HL-60 (cell line): ENCODE results near the gene PKD1L1.

Experiments
- DNase-seq, 2 experiments: peaks; one replicate each; pipeline ENCODE4 v3.0.0-alpha.2; 2010 to 2020; ENCODE audit warnings: low read depth in 1 of 2, low spot score in 1 of 2
- H3K27ac ChIP-seq: fragments of 250-450 bp; sonication (Bioruptor Pico); replicated peaks from 2 replicates; pipeline ENCODE4 v1.5.1; 2020; ENCODE audit warnings: mild to moderate bottlenecking, moderate library complexity
- H3K27me3 ChIP-seq: fragments of 250-450 bp; sonication (Bioruptor Pico); 2 replicates; pipeline ENCODE4 v1.5.1; 2021; ENCODE audit warnings: mild to moderate bottlenecking, moderate library complexity; ENCODE audit not compliant: insufficient read depth, poor library complexity, severe bottlenecking
- H3K4me3 ChIP-seq: replicated peaks from 2 replicates; pipeline ENCODE4 v1.5.1; 2011; ENCODE audit warnings: mild to moderate bottlenecking, control low read depth, low read length; ENCODE audit not compliant: insufficient read depth
- CTCF ChIP-seq: IDR thresholded peaks from one replicate; pipeline ENCODE4 v1.5.1; 2011; ENCODE audit warnings: low read length, control low read depth, inconsistent platforms; ENCODE audit not compliant: insufficient read depth
- GABPA ChIP-seq: IDR thresholded peaks from 2 replicates; pipeline ENCODE4 v1.6.1; 2012; ENCODE audit warnings: low read depth
- POLR2AphosphoS5 ChIP-seq: IDR thresholded peaks from 2 replicates; pipeline ENCODE4 v1.6.1; 2012; ENCODE audit warnings: low read depth
- SPI1 ChIP-seq: IDR thresholded peaks from 2 replicates; pipeline ENCODE4 v1.6.1; 2012; ENCODE audit warnings: low read depth, mild to moderate bottlenecking, borderline replicate concordance
- TF ChIP-seq, protein P1 (sequence below): IDR thresholded peaks from 2 replicates; pipeline ENCODE4 v1.6.1; 2012; ENCODE audit warnings: low read depth; ENCODE audit not compliant: insufficient replicate concordance

PKD1L1 gene

GRCh38 chr7:47875998-47876744 is 72.1 kb downstream of the PKD1L1 start:
- DNase-seq, result no peak
- no peak overlapping the region for H3K27ac ChIP-seq
- H3K4me3 ChIP-seq, result no peak overlapping the region
- H3K27me3 ChIP-seq, result no peaks in the 10 kb centered on the region
- TF ChIP-seq CTCF, result no peak
- TF ChIP-seq GABPA, result no peak
- TF ChIP-seq SPI1, result no peak
- no peak for TF ChIP-seq POLR2AphosphoS5
- TF ChIP-seq, protein P1, sequence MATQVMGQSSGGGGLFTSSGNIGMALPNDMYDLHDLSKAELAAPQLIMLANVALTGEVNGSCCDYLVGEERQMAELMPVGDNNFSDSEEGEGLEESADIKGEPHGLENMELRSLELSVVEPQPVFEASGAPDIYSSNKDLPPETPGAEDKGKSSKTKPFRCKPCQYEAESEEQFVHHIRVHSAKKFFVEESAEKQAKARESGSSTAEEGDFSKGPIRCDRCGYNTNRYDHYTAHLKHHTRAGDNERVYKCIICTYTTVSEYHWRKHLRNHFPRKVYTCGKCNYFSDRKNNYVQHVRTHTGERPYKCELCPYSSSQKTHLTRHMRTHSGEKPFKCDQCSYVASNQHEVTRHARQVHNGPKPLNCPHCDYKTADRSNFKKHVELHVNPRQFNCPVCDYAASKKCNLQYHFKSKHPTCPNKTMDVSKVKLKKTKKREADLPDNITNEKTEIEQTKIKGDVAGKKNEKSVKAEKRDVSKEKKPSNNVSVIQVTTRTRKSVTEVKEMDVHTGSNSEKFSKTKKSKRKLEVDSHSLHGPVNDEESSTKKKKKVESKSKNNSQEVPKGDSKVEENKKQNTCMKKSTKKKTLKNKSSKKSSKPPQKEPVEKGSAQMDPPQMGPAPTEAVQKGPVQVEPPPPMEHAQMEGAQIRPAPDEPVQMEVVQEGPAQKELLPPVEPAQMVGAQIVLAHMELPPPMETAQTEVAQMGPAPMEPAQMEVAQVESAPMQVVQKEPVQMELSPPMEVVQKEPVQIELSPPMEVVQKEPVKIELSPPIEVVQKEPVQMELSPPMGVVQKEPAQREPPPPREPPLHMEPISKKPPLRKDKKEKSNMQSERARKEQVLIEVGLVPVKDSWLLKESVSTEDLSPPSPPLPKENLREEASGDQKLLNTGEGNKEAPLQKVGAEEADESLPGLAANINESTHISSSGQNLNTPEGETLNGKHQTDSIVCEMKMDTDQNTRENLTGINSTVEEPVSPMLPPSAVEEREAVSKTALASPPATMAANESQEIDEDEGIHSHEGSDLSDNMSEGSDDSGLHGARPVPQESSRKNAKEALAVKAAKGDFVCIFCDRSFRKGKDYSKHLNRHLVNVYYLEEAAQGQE, result no peak

- no peak for DNase-seq
- Histone ChIP-seq H3K27me3 (no peaks in the 10 kb centered on the region), H3K27ac (no peak overlapping the region), H3K4me3 (no peak overlapping the region)
- TF ChIP-seq CTCF (no peak), GABPA (no peak), SPI1 (no peak)
- TF ChIP-seq, protein P1, result no peak
Measured at GRCh38 chr7:47875406-47875805, 72.9 kb downstream of the PKD1L1 start.

- TF ChIP-seq SPI1 (no peak), CTCF (no peak), GABPA (no peak), POLR2AphosphoS5 (no peak)
- TF ChIP-seq, protein P1, result no peak
- Histone ChIP-seq H3K4me3 (no peak overlapping the region), H3K27me3 (no peaks in the 10 kb centered on the region), H3K27ac (no peak overlapping the region)
- DNase-seq, result no peak
Measured at GRCh38 chr7:47873762-47874161, 74.5 kb downstream of the PKD1L1 start.
